C4-2B (cell line): ENCODE data around the gene PEX12.
"Not testable (repeated sequence)": the region's sequence is repeated elsewhere in the genome, so short reads cannot be mapped to it uniquely, and the experiment has no call there.

ENCODE experiments used
- H3K27ac ChIP-seq: fragments of 450-650 bp; 2 replicates; pipeline ENCODE4 v1.5.1; 2017
- CTCF ChIP-seq: fragments of 450-650 bp; conservative IDR thresholded peaks from 2 replicates; pipeline ENCODE4 v1.5.1; 2017; ENCODE audit warnings: mild to moderate bottlenecking
- ZFX ChIP-seq: fragments of 450-650 bp; IDR thresholded peaks from 2 replicates; pipeline ENCODE4 v1.6.1; 2017

PEX12 gene

GRCh38 chr17:35534576-35535093, 43.7 kb downstream of the PEX12 start:
- no peak for TF ChIP-seq ZFX
- TF ChIP-seq CTCF = no peak

GRCh38 chr17:35531160-35531559, 47.2 kb downstream of the PEX12 start:
- H3K27ac ChIP-seq = no peak overlapping the region
- no peak for TF ChIP-seq CTCF
- no peak for TF ChIP-seq ZFX

More at GRCh38 chr17:35534576-35535093, 43.7 kb downstream of the PEX12 start:
- no peak overlapping the region for H3K27ac ChIP-seq

GRCh38 chr17:35529866-35530265, 48.5 kb downstream of the PEX12 start:
- H3K27ac ChIP-seq = no peak overlapping the region
- TF ChIP-seq CTCF (no peak), ZFX (no peak)

- H3K27ac ChIP-seq = not testable (repeated sequence)
Observed at GRCh38 chr17:35529326-35529725, 49.0 kb downstream of the PEX12 start.
